ENCODE results near the gene RPL7L1.

- TF ChIP-seq CTCF (conservative IDR thresholded peaks at IDR 0.05) (no peak), EZH2 (IDR thresholded peaks at IDR 0.05; ENCODE audit: low read depth) (no peak)
Measured at GRCh38 chr6:42928986-42929820, 49.8 kb downstream of the RPL7L1 start, which contains the start of gene CNPY3.

Data from PC-9 (cell line).